GM18873 (cell line): ENCODE results near the gene RNF157.

ENCODE experiments used
- ATAC-seq: cut with Tn5 transposase; IDR thresholded peaks from one replicate; pipeline ENCODE4 v1.9.1; 2021; ENCODE audit warnings: mild to moderate bottlenecking, moderate library complexity, moderate number of reproducible peaks; ENCODE audit not compliant: unreplicated experiment, low FRiP score

RNF157 gene

DNA sequence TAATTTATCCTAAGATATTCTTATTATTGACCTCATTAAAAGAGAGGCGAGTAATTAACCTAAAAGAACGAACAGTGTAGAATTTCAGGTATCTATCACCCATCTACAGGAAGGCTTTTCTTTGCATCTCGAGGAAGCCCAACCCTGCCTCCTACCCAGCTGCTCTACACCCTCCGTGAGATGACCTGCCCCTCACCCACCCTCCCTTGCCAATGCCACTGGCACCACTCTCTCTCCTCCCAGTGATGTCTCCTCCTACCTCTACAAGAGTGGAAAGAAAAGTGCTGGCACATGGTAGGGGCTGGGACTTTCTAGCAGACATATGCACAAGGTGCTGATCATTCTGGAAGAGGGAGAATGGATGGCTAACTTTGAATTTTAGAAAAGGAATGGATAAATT lies 76.4 kb downstream of the RNF157 start:
- ATAC-seq: no peak

GRCh38 chr17:76161619-76162266 lies 78.5 kb downstream of the RNF157 start:
- no peak for ATAC-seq

- no peak for ATAC-seq
These were observed 79.3 kb downstream of the RNF157 start for GRCh38 chr17:76160896-76161528.

DNA sequence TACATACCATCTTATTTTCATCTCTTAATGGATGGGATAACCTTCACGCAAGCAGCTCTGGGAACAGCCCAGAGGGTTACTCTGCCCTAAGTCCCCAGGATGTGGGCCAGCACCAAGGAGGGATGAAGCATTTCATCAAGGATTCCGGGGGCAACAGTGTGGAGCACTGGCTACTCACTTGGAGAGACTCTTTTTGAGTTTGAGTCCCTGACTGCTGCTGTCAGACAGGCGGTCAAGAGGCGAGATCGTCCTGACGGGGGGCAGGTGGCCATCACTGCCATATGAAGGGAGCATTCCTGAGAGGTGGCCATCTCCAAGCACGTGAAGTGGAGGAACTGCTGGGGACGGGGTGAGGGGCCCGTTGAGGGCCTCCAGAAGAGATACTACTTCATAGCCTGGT lies 81.1 kb downstream of the RNF157 start:
- no peak for ATAC-seq

GRCh38 chr17:76157759-76158158 lies 82.5 kb downstream of the RNF157 start:
- ATAC-seq: no peak

DNA sequence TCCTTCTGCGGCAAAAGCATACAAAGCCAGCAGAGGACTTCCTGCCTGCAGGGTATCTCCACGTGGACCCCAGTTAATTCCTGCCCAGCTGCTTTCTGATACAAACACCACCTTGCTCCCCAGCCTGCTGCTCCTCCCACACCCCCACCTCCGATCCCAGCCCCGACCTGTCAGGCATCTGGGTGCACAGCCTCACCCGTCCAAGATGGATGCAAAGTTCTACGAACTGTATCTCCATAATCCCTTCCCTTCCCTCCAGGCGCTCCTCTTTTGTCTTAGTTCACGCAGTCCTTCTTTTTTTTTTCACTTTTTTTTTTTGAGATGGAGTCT lies 83.7 kb downstream of the RNF157 start:
- ATAC-seq: no peak

DNA sequence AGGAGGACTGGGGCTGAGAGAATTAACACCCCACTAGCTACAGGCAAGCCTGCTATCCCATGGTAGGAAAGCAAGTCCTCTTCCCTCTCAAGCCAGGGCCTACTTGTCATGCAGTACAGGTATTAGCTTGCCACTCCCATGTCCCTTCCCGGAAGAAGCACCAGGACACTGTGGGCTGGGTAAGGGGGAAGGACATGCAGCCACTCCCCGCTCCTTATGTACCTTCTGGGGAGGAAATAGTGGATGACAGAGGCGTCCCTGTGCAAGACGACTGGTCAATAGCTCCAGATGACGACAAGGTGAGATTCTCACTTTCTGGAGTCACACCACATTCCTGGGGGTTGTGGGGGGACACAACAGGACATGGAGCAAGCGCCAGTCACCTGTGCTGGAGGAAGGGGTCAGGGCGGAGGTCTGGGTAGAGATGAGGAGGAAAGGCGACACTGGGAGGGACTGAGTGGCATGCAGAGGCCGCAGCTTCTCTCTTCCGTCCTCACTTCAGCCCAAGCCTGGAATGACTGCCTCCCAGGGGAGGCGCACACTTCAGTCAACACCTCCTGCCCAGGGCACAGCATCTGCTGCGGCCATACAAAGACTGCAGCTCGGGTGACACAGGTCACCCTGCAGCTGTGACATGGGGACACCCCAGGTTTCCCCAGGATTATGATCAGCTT lies 84.2 kb downstream of the RNF157 start:
- no peak for ATAC-seq

DNA sequence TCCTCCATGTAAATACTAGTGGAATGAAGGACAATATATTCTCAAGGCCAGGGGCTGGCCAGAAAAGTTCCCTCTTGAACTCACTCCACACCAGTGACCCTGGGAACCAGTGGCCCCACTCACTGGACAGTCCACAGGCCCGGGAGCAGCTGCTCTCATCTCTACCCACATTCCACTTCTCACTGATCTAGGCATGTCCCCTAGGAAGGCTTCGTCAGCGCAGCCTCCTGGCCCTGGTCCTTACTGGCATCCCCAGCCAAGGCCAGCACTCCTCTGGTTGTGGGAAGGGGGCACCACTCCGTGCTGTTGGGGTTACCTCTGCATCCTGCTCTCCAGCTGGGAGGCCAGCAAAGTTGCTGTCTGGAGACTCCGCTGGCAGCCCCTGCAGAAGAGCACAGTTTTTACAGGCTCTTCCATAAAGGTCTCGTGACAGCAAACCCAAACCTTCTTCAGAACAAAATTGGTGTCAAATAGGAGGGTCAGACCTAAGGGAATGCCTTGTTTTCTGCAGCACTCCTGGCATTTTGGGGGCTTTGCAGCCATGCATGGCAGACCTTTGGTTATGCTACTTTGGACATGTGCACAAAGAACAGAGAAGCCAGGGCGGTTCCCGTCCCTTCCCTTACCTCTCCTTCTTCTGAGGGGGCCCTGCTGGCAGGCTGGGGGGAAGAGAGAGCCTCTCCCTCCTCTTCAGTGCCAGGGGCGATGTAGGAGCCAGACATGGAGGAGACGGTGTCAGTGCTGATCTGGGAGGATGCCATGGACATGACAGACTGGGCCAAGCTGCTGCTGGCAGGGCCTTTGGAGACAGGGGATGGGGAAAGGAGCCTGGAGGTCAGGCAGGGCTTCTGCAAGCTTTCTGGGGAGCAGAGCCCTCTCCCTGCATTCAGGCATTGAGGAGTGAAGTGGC lies 85.1 kb downstream of the RNF157 start:
- no peak for ATAC-seq

GRCh38 chr17:76154292-76154691 lies 86.0 kb downstream of the RNF157 start:
- no peak for ATAC-seq

DNA sequence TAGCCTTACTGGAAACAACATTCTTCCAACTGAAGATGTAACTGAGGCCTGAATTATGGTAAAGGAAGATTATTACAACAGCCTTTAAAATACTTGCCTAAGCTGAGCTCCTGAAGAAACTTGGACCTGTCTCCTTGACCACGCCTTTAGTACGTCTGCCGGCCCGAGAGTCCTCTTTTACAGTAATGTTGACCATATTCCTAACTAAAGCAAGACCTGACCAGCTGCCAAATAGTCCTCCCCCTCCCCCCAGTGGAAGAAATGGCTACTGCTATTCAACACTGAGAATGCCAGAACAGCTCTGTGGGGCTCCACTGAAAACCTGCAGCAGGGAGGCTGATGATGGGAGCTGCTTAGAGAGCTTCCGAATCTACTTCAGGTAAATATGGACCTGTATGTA lies 86.7 kb downstream of the RNF157 start:
- no peak for ATAC-seq

GRCh38 chr17:76153202-76153601 lies 87.1 kb downstream of the RNF157 start:
- ATAC-seq: no peak

- no peak for ATAC-seq
These were observed 87.7 kb downstream of the RNF157 start for GRCh38 chr17:76152591-76152990.

DNA sequence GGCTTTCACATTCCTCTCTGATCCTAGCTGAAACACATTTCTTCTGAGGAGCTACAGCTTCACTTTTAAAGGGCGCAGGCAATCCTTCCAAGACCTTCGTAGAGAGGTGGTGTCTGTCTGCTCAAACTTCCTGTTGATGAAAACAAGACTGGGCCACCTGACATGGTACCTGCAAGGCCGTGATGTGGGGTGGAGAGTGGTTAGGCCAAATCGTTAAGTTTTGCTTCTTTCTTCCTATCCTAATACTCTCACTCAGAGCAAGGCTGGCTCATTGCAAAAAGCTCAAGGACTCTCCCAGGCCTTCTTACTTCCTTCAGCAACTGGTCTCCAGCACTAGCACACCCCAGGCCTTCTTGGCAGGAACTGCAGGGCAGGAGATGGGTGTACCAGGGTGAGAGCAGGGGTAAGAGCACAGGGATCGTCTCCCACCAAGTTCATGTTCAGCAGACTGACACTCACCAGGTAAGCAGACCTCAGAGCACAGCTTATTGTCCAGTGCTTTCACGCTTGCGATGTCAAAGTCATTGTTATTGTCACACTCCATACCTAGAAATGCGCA lies 88.3 kb downstream of the RNF157 start:
- ATAC-seq: no peak

DNA sequence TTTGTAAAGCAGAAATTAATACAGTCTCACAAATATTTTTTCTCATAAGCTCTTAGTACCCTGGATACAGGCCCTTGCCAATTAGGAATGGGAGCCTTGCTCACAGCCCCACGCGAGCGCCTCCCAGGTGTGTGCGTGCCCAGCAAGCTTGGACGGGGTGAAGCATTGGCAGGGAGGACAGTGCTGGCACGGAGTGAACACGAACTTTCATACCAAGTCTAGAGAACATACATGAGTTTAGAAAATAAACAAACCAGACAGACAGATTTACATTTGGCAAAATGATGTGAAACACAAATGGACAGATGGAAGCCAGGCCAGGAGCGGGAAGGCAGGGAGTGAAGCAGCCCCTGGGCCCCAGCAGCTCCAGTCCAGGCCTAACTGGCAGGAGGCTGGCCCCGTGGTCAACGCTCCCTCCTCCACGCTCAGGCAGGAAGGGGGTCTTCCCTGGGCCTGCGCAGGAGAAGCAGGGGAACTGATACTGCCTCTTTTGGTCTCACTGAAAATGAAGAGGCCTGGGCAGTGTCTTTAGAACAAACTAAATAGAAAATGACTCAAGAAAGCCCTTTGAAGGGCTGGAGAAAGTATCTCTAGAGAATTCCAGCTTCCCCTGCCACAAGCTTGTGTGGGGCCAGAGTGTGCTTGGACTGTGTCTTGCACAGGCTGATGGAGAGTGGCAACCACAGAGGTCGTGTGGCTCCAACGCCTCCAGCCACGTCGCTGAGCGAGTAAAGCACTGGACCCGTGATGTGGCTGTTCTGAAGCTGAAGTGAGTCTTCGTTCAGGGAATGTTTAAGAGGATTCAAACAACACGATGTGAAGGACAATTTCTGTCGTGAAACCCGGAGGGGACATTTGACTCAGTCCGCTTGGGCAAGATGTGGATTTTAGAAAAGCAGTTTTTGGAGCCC lies 89.3 kb downstream of the RNF157 start:
- no peak for ATAC-seq

DNA sequence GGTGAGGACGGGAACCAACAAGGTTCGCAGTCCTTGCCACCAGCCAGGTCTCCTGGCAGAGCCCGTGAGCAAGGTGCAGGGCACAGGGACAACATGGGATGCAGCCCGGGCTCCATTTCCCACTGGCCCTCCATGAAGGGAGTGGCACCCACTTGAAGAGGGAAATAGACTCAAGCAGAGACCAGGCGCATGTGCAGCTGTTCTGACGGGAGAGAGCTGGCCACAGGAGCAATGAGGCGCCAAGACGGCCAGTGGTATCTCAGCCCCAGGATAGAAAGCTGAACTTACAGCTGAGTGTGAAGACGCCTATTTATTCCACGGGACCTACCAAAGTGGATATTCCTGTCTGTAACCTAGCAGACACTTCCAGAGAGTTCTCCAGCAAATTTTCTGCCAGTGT lies 91.1 kb downstream of the RNF157 start:
- ATAC-seq: no peak

- no peak for ATAC-seq
These were observed 92.3 kb downstream of the RNF157 start for GRCh38 chr17:76148015-76148326.

GRCh38 chr17:76147211-76148014 lies 92.9 kb downstream of the RNF157 start:
- ATAC-seq: no peak

- no peak for ATAC-seq
These were observed 94.0 kb downstream of the RNF157 start for GRCh38 chr17:76146053-76146851.
